Hepatocyte (in vitro differentiated cells): ENCODE data around the gene FAR2. TPM values are rescaled to one million over a fixed set of nuclear protein-coding genes. Genes with fewer than 3 reads are reported as not detected.

ENCODE experiments used
- DNase-seq: peaks from one replicate; pipeline ENCODE4 v3.0.0-alpha.2; 2016; ENCODE audit warnings: low spot score
- H2AFZ ChIP-seq: fragments of 200-600 bp; sonication (generic); 2 replicates; pipeline ENCODE4 v1.6.0; 2016; ENCODE audit warnings: antibody characterized with exemption, mild to moderate bottlenecking
- H3K27ac ChIP-seq: fragments of 200-600 bp; sonication (generic); 2 replicates; pipeline ENCODE4 v1.5.1; 2016; ENCODE audit warnings: mild to moderate bottlenecking
- H3K27me3 ChIP-seq: fragments of 200-600 bp; sonication (generic); 2 replicates; pipeline ENCODE4 v1.6.1; 2016
- H3K36me3 ChIP-seq: fragments of 200-600 bp; sonication (generic); replicated peaks from 2 replicates; pipeline ENCODE4 v1.5.1; 2016; ENCODE audit warnings: low read depth; ENCODE audit not compliant: insufficient read depth
- H3K4me1 ChIP-seq: fragments of 200-600 bp; sonication (generic); 2 replicates; pipeline ENCODE4 v1.5.1; 2016; ENCODE audit warnings: mild to moderate bottlenecking, moderate library complexity; ENCODE audit not compliant: insufficient read depth
- H3K4me2 ChIP-seq: fragments of 200-600 bp; sonication (generic); 2 replicates; pipeline ENCODE4 v1.6.0; 2016
- H3K4me3 ChIP-seq: fragments of 200-600 bp; sonication (generic); 2 replicates; pipeline ENCODE4 v1.5.1; 2016; ENCODE audit warnings: mild to moderate bottlenecking
- H3K79me2 ChIP-seq: fragments of 200-600 bp; sonication (generic); 2 replicates; pipeline ENCODE4 v1.6.0; 2017; ENCODE audit warnings: mild to moderate bottlenecking
- H3K9me2 ChIP-seq: fragments of 200-600 bp; sonication (generic); replicated peaks from 2 replicates; pipeline ENCODE4 v1.6.0; 2017; ENCODE audit warnings: mild to moderate bottlenecking; ENCODE audit not compliant: insufficient read depth
- H3K9me3 ChIP-seq: fragments of 200-600 bp; sonication (generic); 2 replicates; pipeline ENCODE4 v1.5.1; 2016; ENCODE audit warnings: low read depth, mild to moderate bottlenecking
- H4K20me1 ChIP-seq: fragments of 200-600 bp; sonication (generic); 2 replicates; pipeline ENCODE4 v1.6.0; 2016; ENCODE audit warnings: mild to moderate bottlenecking; ENCODE audit not compliant: insufficient read depth, poor library complexity, severe bottlenecking
- EZH2 ChIP-seq: fragments of 200-600 bp; sonication (generic); IDR thresholded peaks from 2 replicates; pipeline ENCODE4 v1.6.1; 2016; ENCODE audit warnings: antibody characterized with exemption, mild to moderate bottlenecking, borderline replicate concordance
- EZH2phosphoT487 ChIP-seq: fragments of 200-600 bp; sonication (generic); IDR thresholded peaks from one replicate; pipeline ENCODE4 v1.6.1; 2018; ENCODE audit warnings: antibody characterized with exemption, mild to moderate bottlenecking, low read depth, moderate library complexity; ENCODE audit not compliant: unreplicated experiment, severe bottlenecking
- WGBS: methylation state at CpG from one replicate; pipeline ENCODE4 v1.1.6; 2016; ENCODE audit warnings: low lambda C conversion rate; ENCODE audit errors: missing lambda C conversion rate; 5-methylcytosine and 5-hydroxymethylcytosine counted together
- polyA plus RNA-seq: library from polyadenylated mRNA; unstranded; fragments of >200 nt; fragmentation: Nextera tagmentation; extraction: Ambion mirVana; gene quantifications from 2 replicates; pipeline ENCODE4 v1.2.1, GENCODE V29; 2016
- total RNA-seq: library from RNA; depleted of rRNA; stranded (reverse); fragments of >200 nt; gene quantifications from 2 replicates; pipeline ENCODE4 v1.2.3, GENCODE V29; 2014
- TF ChIP-seq, protein P1 (sequence below): fragments of 200-600 bp; sonication (generic); IDR thresholded peaks from 2 replicates; pipeline ENCODE4 v1.5.1; 2016; ENCODE audit warnings: antibody characterized with exemption, mild to moderate bottlenecking; ENCODE audit not compliant: poor library complexity

Gene FAR2
- total and polyA plus RNA-seq, 2 experiments from 2014 or later = 2.4 to 5.2 TPM

- Histone ChIP-seq H3K9me3 (no peaks in the 10 kb centered on the region), H3K4me1 (no peaks in the 10 kb centered on the region), H4K20me1 (no peaks in the 10 kb centered on the region), H3K79me2 (no peaks in the 10 kb centered on the region), H3K27ac (no peak overlapping the region), H3K4me2 (no peak overlapping the region), H3K36me3 (no peaks in the 10 kb centered on the region), H3K9me2 (no peaks in the 10 kb centered on the region), H3K27me3 (no peaks in the 10 kb centered on the region), H3K4me3 (no peak overlapping the region), H2AFZ (no peak overlapping the region)
- WGBS = 81% methylated on average over 3 of the region's 3 CpGs
- TF ChIP-seq EZH2 (no peak), EZH2phosphoT487 (no peak)
- TF ChIP-seq, protein P1, sequence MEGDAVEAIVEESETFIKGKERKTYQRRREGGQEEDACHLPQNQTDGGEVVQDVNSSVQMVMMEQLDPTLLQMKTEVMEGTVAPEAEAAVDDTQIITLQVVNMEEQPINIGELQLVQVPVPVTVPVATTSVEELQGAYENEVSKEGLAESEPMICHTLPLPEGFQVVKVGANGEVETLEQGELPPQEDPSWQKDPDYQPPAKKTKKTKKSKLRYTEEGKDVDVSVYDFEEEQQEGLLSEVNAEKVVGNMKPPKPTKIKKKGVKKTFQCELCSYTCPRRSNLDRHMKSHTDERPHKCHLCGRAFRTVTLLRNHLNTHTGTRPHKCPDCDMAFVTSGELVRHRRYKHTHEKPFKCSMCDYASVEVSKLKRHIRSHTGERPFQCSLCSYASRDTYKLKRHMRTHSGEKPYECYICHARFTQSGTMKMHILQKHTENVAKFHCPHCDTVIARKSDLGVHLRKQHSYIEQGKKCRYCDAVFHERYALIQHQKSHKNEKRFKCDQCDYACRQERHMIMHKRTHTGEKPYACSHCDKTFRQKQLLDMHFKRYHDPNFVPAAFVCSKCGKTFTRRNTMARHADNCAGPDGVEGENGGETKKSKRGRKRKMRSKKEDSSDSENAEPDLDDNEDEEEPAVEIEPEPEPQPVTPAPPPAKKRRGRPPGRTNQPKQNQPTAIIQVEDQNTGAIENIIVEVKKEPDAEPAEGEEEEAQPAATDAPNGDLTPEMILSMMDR = no peak
- no peak for DNase-seq
These were observed 129.8 kb downstream of the FAR2 start for GRCh38 chr12:29278673-29279420.

DNA sequence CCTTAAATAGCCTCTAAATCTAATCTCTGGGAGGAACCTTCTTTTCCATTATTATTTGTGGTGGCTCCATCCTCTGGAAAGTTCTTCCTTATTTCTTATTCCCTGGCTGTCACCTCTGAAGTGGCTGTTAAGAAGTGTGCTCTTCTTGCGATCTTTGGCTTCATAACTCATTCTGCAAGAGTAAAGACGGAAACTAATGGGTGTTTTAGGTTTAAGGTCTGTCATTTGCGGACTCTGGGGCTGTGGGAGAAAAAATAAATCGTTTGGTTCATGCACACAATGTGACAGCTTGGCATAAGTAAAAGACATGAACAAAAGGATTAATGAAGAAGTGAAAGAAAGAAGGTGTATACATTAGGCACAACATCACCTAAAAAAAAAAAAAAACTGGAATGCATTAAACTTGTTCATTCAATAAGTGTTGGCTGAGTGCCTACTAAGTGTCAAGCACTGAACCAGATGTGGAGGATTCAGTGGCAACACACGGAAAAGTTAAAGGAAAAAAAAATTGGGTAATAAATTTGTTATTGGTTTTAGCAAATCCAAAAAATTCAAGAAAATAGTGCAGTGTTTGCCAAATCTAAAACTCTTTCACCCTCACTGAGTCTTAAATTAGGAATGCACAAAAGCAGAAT is 132.4 kb downstream of the FAR2 start:
- H3K9me2 ChIP-seq = no peaks in the 10 kb centered on the region
- WGBS = 79% methylated on average over 5 of the region's 5 CpGs
- H3K79me2 ChIP-seq = no peaks in the 10 kb centered on the region
- no peaks in the 10 kb centered on the region for H3K9me3 ChIP-seq
- H3K27ac ChIP-seq = no peak overlapping the region
- no peak for DNase-seq
- no peaks in the 10 kb centered on the region for H3K27me3 ChIP-seq
- TF ChIP-seq EZH2phosphoT487 (no peak), EZH2 (no peak)
- TF ChIP-seq, protein P1 = no peak
- no peaks in the 10 kb centered on the region for H4K20me1 ChIP-seq
- H3K4me1 ChIP-seq = no peaks in the 10 kb centered on the region
- no peaks in the 10 kb centered on the region for H3K36me3 ChIP-seq
- no peak overlapping the region for H3K4me3 ChIP-seq
- no peak overlapping the region for H3K4me2 ChIP-seq
- H2AFZ ChIP-seq = no peak overlapping the region

DNA sequence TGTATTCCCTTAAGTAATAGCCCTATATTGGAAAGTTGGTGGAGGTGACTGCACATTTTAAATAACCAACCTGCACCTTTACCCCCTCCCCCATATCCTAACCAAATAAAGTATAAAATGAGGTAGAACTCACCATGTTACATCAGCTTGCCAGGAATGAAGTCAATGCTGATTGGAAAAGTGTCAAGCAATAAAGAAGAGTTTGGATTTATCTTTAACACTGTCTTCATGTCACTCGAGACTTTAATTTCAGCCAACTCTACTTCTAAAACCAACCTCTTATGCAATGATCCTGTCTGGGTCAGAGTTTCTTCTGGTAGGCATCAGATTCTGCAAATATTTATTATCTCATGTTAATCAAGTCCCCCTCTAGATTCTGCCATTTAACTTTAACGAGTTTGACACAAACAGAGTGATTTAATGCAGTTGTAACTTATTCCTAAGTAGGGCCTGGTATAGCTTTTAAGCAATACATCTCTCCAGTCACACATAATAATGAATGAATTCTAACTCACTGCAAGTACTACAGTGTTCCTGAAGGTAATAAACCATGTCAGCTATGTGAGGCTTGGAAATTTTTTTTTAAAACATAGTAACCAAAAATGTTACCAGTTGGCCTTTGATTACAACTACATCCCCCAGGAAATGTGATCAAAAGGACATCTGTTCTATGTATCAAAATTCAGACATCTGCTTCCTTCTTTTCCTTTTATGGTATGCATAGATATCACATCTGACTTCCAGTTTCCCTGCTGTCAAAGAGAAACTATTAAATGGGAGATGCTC is 133.1 kb downstream of the FAR2 start:
- no peaks in the 10 kb centered on the region for H3K27me3 ChIP-seq
- no peaks in the 10 kb centered on the region for H3K36me3 ChIP-seq
- no peak overlapping the region for H2AFZ ChIP-seq
- WGBS = 71% methylated on average over 2 of the region's 2 CpGs
- no peaks in the 10 kb centered on the region for H3K4me1 ChIP-seq
- no peaks in the 10 kb centered on the region for H4K20me1 ChIP-seq
- no peaks in the 10 kb centered on the region for H3K79me2 ChIP-seq
- H3K4me2 ChIP-seq = no peak overlapping the region
- no peaks in the 10 kb centered on the region for H3K9me3 ChIP-seq
- no peak for DNase-seq
- H3K4me3 ChIP-seq = no peak overlapping the region
- H3K27ac ChIP-seq = peak overlapping the region; percentile 8
- TF ChIP-seq EZH2phosphoT487 = no peak
- TF ChIP-seq, protein P1 = no peak
- H3K9me2 ChIP-seq = no peaks in the 10 kb centered on the region
